Stomach smooth muscle (tissue), 2 donors: ENCODE measurements around the gene CREG1.

Source experiments
- H3K27ac ChIP-seq: one replicate; pipeline ENCODE4 v1.7.0; 2013; ENCODE audit warnings: mild to moderate bottlenecking, low read length, inconsistent platforms
- H3K27me3 ChIP-seq, 2 donors: one replicate each; pipeline ENCODE4 v1.7.0; 2013; ENCODE audit warnings: low read length in 2 of 2; ENCODE audit not compliant: insufficient read depth in 2 of 2, control insufficient read depth in 1 of 2
- H3K36me3 ChIP-seq, 2 donors: one replicate each; pipeline ENCODE4 v1.7.0; 2013; ENCODE audit warnings: low read length in 2 of 2; ENCODE audit not compliant: control insufficient read depth in 2 of 2, insufficient read depth in 2 of 2
- H3K4me1 ChIP-seq: one replicate; pipeline ENCODE4 v1.7.0; 2013; ENCODE audit warnings: low read length; ENCODE audit not compliant: control insufficient read depth, insufficient read depth
- H3K4me3 ChIP-seq, 2 donors: one replicate each; pipeline ENCODE4 v1.7.0; 2013; ENCODE audit warnings: low read length in 2 of 2
- H3K9ac ChIP-seq, 2 donors: one replicate each; pipeline ENCODE4 v1.7.0; 2013; ENCODE audit warnings: low read length in 2 of 2, mild to moderate bottlenecking in 1 of 2
- H3K9me3 ChIP-seq, 2 donors: one replicate each; pipeline ENCODE4 v1.7.0; 2013; ENCODE audit warnings: low read length in 2 of 2; ENCODE audit not compliant: control insufficient read depth in 2 of 2
- donor health status: healthy.
- donor health status: Pancreatic carcinoma.

Gene CREG1

GRCh38 chr1:167545349-167545748 lies 8.2 kb downstream of the CREG1 start:
- Histone ChIP-seq H3K36me3 (peaks cover 13 to 16% of the 10 kb centered on the region in 2 donors), H3K27me3 (no peaks in the 10 kb centered on the region), H3K9ac (no peak overlapping the region), H3K4me1 (no peaks in the 10 kb centered on the region), H3K9me3 (no peaks in the 10 kb centered on the region), H3K27ac (no peak overlapping the region), H3K4me3 (no peak overlapping the region)

GRCh38 chr1:167544447-167545093 lies 9.0 kb downstream of the CREG1 start:
- Histone ChIP-seq H3K9me3 (no peaks in the 10 kb centered on the region), H3K9ac (no peak overlapping the region), H3K4me1 (no peaks in the 10 kb centered on the region), H3K4me3 (no peak overlapping the region), H3K36me3 (peaks cover 13 to 16% of the 10 kb centered on the region in 2 donors), H3K27ac (no peak overlapping the region), H3K27me3 (no peaks in the 10 kb centered on the region)

GRCh38 chr1:167543199-167543990 lies 10.2 kb downstream of the CREG1 start:
- no peak overlapping the region for H3K4me3 ChIP-seq
- H3K4me1 ChIP-seq = no peaks in the 10 kb centered on the region
- H3K27ac ChIP-seq = no peak overlapping the region
- H3K9ac ChIP-seq = no peak overlapping the region
- H3K27me3 ChIP-seq = no peaks in the 10 kb centered on the region
- H3K36me3 ChIP-seq = peaks cover 13 to 16% of the 10 kb centered on the region in 2 donors
- H3K9me3 ChIP-seq = no peaks in the 10 kb centered on the region

GRCh38 chr1:167542109-167543032 lies 11.2 kb downstream of the CREG1 start:
- no peaks in the 10 kb centered on the region for H3K4me1 ChIP-seq
- no peaks in the 10 kb centered on the region for H3K27me3 ChIP-seq
- H3K9ac ChIP-seq = no peak overlapping the region
- H3K9me3 ChIP-seq = no peaks in the 10 kb centered on the region
- H3K36me3 ChIP-seq = peaks cover 13 to 16% of the 10 kb centered on the region in 2 donors
- H3K4me3 ChIP-seq = no peak overlapping the region
- no peak overlapping the region for H3K27ac ChIP-seq

GRCh38 chr1:167541610-167542009 lies 12.0 kb downstream of the CREG1 start:
- no peak overlapping the region for H3K27ac ChIP-seq
- no peaks in the 10 kb centered on the region for H3K4me1 ChIP-seq
- no peak overlapping the region for H3K4me3 ChIP-seq
- no peaks in the 10 kb centered on the region for H3K9me3 ChIP-seq
- H3K9ac ChIP-seq = no peak overlapping the region
- no peaks in the 10 kb centered on the region for H3K27me3 ChIP-seq
- peaks cover 8 to 16% of the 10 kb centered on the region in 2 donors for H3K36me3 ChIP-seq

- peaks cover 8 to 15% of the 10 kb centered on the region in 2 donors for H3K36me3 ChIP-seq
- H3K27me3 ChIP-seq = no peaks in the 10 kb centered on the region
- no peak overlapping the region for H3K27ac ChIP-seq
Observed at GRCh38 chr1:167541003-167541402, 12.6 kb downstream of the CREG1 start.

GRCh38 chr1:167538657-167539056 lies 14.9 kb downstream of the CREG1 start:
- H3K4me1 ChIP-seq = peaks cover 2% of the 10 kb centered on the region
- no peaks in the 10 kb centered on the region for H3K27me3 ChIP-seq
- no peaks in the 10 kb centered on the region for H3K9me3 ChIP-seq
- H3K36me3 ChIP-seq = no peaks in the 10 kb centered on the region
- H3K9ac ChIP-seq = no peak overlapping the region
- H3K4me3 ChIP-seq = no peak overlapping the region
- no peak overlapping the region for H3K27ac ChIP-seq

More at GRCh38 chr1:167541003-167541402, 12.6 kb downstream of the CREG1 start:
- Histone ChIP-seq H3K9me3 (no peaks in the 10 kb centered on the region), H3K4me1 (no peaks in the 10 kb centered on the region), H3K4me3 (no peak overlapping the region), H3K9ac (no peak overlapping the region)

GRCh38 chr1:167533851-167534300 lies 19.7 kb downstream of the CREG1 start:
- Histone ChIP-seq H3K4me3 (no peak overlapping the region), H3K36me3 (peaks cover 0 to 3% of the 10 kb centered on the region in 2 donors), H3K9ac (no peak overlapping the region), H3K4me1 (peaks cover 8% of the 10 kb centered on the region), H3K27me3 (no peaks in the 10 kb centered on the region), H3K27ac (no peak overlapping the region), H3K9me3 (no peaks in the 10 kb centered on the region)

- peaks cover 8% of the 10 kb centered on the region for H3K4me1 ChIP-seq
- no peak overlapping the region for H3K27ac ChIP-seq
- H3K9ac ChIP-seq = peak overlapping the region in 1 of 2 donors; percentile 29
- peaks cover 0 to 3% of the 10 kb centered on the region in 2 donors for H3K36me3 ChIP-seq
- no peaks in the 10 kb centered on the region for H3K9me3 ChIP-seq
- no peak overlapping the region for H3K4me3 ChIP-seq
- H3K27me3 ChIP-seq = no peaks in the 10 kb centered on the region
Observed at GRCh38 chr1:167532964-167533824, 20.4 kb downstream of the CREG1 start.

- Histone ChIP-seq H3K27ac (no peak overlapping the region), H3K9ac (no peak overlapping the region), H3K4me3 (no peak overlapping the region), H3K27me3 (no peaks in the 10 kb centered on the region), H3K36me3 (peaks cover 0 to 3% of the 10 kb centered on the region in 2 donors), H3K4me1 (peaks cover 8% of the 10 kb centered on the region), H3K9me3 (no peaks in the 10 kb centered on the region)
Observed at GRCh38 chr1:167532375-167532774, 21.2 kb downstream of the CREG1 start.
